ENCODE results near the gene APBA1. TPM values are rescaled to one million over a fixed set of nuclear protein-coding genes. Genes with fewer than 3 reads are reported as not detected.

Gene APBA1
- total and polyA plus RNA-seq, 9 of the 15 experiments (the other 6 are each of a cell fraction or from before 2014, with no cell fraction given): 0.01 to 0.02 TPM; not detected in 7

DNA sequence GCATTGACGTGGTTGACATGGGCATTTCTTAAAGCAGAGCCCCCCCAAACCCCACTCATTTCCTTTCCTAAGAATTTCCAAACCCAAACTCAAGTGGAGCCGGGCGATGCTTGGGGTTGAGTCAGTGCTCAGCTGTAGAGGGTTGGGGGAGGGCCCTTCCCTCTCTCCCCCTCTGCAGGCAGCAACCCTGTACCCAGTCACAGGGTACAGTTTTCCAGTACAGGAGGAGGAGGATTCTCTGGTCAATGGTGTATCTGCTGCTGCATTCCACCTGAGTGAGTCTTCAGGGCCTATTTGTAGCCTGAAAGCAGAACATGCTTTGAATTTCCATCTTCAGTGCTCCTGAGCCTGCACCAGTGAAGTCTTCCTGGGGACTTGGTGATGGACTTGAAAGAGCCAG, 291.4 kb downstream of the APBA1 start (continued):
- TF ChIP-seq, protein P1, sequence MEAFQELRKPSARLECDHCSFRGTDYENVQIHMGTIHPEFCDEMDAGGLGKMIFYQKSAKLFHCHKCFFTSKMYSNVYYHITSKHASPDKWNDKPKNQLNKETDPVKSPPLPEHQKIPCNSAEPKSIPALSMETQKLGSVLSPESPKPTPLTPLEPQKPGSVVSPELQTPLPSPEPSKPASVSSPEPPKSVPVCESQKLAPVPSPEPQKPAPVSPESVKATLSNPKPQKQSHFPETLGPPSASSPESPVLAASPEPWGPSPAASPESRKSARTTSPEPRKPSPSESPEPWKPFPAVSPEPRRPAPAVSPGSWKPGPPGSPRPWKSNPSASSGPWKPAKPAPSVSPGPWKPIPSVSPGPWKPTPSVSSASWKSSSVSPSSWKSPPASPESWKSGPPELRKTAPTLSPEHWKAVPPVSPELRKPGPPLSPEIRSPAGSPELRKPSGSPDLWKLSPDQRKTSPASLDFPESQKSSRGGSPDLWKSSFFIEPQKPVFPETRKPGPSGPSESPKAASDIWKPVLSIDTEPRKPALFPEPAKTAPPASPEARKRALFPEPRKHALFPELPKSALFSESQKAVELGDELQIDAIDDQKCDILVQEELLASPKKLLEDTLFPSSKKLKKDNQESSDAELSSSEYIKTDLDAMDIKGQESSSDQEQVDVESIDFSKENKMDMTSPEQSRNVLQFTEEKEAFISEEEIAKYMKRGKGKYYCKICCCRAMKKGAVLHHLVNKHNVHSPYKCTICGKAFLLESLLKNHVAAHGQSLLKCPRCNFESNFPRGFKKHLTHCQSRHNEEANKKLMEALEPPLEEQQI (IDR thresholded peaks at IDR 0.05): no peak
- TF ChIP-seq, protein P2, sequence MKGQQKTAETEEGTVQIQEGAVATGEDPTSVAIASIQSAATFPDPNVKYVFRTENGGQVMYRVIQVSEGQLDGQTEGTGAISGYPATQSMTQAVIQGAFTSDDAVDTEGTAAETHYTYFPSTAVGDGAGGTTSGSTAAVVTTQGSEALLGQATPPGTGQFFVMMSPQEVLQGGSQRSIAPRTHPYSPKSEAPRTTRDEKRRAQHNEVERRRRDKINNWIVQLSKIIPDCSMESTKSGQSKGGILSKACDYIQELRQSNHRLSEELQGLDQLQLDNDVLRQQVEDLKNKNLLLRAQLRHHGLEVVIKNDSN (CRISPR knock-in tag; IDR thresholded peaks at IDR 0.05): no peak
- TF ChIP-seq, protein P3, sequence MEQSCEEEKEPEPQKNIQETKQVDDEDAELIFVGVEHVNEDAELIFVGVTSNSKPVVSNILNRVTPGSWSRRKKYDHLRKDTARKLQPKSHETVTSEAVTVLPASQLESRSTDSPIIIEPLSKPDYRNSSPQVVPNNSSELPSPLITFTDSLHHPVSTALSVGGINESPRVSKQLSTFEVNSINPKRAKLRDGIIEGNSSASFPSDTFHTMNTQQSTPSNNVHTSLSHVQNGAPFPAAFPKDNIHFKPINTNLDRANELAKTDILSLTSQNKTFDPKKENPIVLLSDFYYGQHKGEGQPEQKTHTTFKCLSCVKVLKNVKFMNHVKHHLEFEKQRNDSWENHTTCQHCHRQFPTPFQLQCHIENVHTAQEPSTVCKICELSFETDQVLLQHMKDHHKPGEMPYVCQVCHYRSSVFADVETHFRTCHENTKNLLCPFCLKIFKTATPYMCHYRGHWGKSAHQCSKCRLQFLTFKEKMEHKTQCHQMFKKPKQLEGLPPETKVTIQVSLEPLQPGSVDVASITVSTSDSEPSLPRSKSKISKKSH (CRISPR knock-in tag; IDR thresholded peaks at IDR 0.05): no peak
- TF ChIP-seq, protein P4, sequence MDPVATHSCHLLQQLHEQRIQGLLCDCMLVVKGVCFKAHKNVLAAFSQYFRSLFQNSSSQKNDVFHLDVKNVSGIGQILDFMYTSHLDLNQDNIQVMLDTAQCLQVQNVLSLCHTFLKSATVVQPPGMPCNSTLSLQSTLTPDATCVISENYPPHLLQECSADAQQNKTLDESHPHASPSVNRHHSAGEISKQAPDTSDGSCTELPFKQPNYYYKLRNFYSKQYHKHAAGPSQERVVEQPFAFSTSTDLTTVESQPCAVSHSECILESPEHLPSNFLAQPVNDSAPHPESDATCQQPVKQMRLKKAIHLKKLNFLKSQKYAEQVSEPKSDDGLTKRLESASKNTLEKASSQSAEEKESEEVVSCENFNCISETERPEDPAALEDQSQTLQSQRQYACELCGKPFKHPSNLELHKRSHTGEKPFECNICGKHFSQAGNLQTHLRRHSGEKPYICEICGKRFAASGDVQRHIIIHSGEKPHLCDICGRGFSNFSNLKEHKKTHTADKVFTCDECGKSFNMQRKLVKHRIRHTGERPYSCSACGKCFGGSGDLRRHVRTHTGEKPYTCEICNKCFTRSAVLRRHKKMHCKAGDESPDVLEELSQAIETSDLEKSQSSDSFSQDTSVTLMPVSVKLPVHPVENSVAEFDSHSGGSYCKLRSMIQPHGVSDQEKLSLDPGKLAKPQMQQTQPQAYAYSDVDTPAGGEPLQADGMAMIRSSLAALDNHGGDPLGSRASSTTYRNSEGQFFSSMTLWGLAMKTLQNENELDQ (CRISPR knock-in tag; IDR thresholded peaks at IDR 0.05; ENCODE audit: borderline replicate concordance): no peak
- no peak for TF ChIP-seq EZH2 (IDR thresholded peaks at IDR 0.05; ENCODE audit: borderline replicate concordance, low read depth, low read length)
- no peak for TF ChIP-seq PHF8 (IDR thresholded peaks at IDR 0.05; ENCODE audit: borderline replicate concordance, low read length)
- TF ChIP-seq, protein P5, sequence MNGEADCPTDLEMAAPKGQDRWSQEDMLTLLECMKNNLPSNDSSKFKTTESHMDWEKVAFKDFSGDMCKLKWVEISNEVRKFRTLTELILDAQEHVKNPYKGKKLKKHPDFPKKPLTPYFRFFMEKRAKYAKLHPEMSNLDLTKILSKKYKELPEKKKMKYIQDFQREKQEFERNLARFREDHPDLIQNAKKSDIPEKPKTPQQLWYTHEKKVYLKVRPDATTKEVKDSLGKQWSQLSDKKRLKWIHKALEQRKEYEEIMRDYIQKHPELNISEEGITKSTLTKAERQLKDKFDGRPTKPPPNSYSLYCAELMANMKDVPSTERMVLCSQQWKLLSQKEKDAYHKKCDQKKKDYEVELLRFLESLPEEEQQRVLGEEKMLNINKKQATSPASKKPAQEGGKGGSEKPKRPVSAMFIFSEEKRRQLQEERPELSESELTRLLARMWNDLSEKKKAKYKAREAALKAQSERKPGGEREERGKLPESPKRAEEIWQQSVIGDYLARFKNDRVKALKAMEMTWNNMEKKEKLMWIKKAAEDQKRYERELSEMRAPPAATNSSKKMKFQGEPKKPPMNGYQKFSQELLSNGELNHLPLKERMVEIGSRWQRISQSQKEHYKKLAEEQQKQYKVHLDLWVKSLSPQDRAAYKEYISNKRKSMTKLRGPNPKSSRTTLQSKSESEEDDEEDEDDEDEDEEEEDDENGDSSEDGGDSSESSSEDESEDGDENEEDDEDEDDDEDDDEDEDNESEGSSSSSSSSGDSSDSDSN (IDR thresholded peaks at IDR 0.05; ENCODE audit: borderline replicate concordance in 1 of 2, low read depth in 2 of 2, low read length in 2 of 2): no peak
- TF ChIP-seq GATAD2B (IDR thresholded peaks at IDR 0.05; ENCODE audit: borderline replicate concordance): no peak
- TF ChIP-seq NFIC (IDR thresholded peaks at IDR 0.05): no peak
